ENCODE results near the gene PRC1. TPM values are rescaled to one million over a fixed set of nuclear protein-coding genes. Genes with fewer than 3 reads are reported as not detected.

PRC1 gene
- total RNA-seq (10 to 100 TPM; 19.9 to 40.6 TPM), total RNA-seq (0.93 to 2.8 reads per million in 2 donors)

GRCh38 chr15:90994417-90995311 lies at the start of gene PRC1:
TSS of gene PRC1 (minus strand) at chr15:90994535. CDS start at chr15:90994417, 118 bp downstream.
- DNase-seq (peak; percentile 96 to 99 (median 98)), ATAC-seq (peak; percentile 98)
- no peaks in the 10 kb centered on the region for H3K9me3 ChIP-seq (ENCODE audit: control insufficient read depth, low read length, poor library complexity, severe bottlenecking)
- Mint-ChIP-seq H3K27me3 (no peaks in the 10 kb centered on the region), H3K27ac (peak within 1 kb of the TSS; percentile 95), H3K36me3 (ENCODE audit: low read depth) (peaks cover 10% of the 10 kb centered on the region), H3K4me3 (peak within 1 kb of the TSS; percentile 100), H3K4me1 (peaks cover 15% of the 10 kb centered on the region)

GRCh38 chr15:91043202-91043874 lies 49.0 kb upstream of the PRC1 start:
- Mint-ChIP-seq H3K27me3 (no peaks in the 10 kb centered on the region), H3K27ac (no peak overlapping the region), H3K4me3 (no peak overlapping the region), H3K4me1 (peaks cover 6% of the 10 kb centered on the region), H3K36me3 (ENCODE audit: low read depth) (no peaks in the 10 kb centered on the region)
- no peak for ATAC-seq
- no peaks in the 10 kb centered on the region for H3K9me3 ChIP-seq (ENCODE audit: control insufficient read depth, low read length, poor library complexity, severe bottlenecking)
- DNase-seq, result no peak

- no peaks in the 10 kb centered on the region for H3K9me3 ChIP-seq (ENCODE audit: control insufficient read depth, low read length, poor library complexity, severe bottlenecking)
Observed at GRCh38 chr15:91040856-91041255, 46.5 kb upstream of the PRC1 start.

GRCh38 chr15:91039996-91040395 lies 45.7 kb upstream of the PRC1 start:
- no peaks in the 10 kb centered on the region for H3K9me3 ChIP-seq (ENCODE audit: control insufficient read depth, low read length, poor library complexity, severe bottlenecking)
- no peaks in the 10 kb centered on the region for H3K4me1 Mint-ChIP-seq
- ATAC-seq, result no peak
- H3K27me3 Mint-ChIP-seq, result peaks cover 2% of the 10 kb centered on the region
- H3K27ac Mint-ChIP-seq, result no peak overlapping the region
- DNase-seq, result no peak
- no peaks in the 10 kb centered on the region for H3K36me3 Mint-ChIP-seq (ENCODE audit: low read depth)
- no peak overlapping the region for H3K4me3 Mint-ChIP-seq

More at GRCh38 chr15:91040856-91041255, 46.5 kb upstream of the PRC1 start:
- Mint-ChIP-seq H3K36me3 (ENCODE audit: low read depth) (no peaks in the 10 kb centered on the region), H3K27ac (no peak overlapping the region), H3K4me1 (no peaks in the 10 kb centered on the region), H3K4me3 (no peak overlapping the region), H3K27me3 (no peaks in the 10 kb centered on the region)
- ATAC-seq, result no peak
- DNase-seq, result no peak

- DNase-seq (peak; percentile 31 to 49 (median 34)), ATAC-seq (peak; percentile 75)
- no peak overlapping the region for H3K4me3 Mint-ChIP-seq
- H3K4me1 Mint-ChIP-seq, result peaks cover 6% of the 10 kb centered on the region
- peak overlapping the region; percentile 57 for H3K27ac Mint-ChIP-seq
- no peaks in the 10 kb centered on the region for H3K36me3 Mint-ChIP-seq (ENCODE audit: low read depth)
- H3K9me3 ChIP-seq (ENCODE audit: control insufficient read depth, low read length, poor library complexity, severe bottlenecking), result no peaks in the 10 kb centered on the region
- peaks cover 7% of the 10 kb centered on the region for H3K27me3 Mint-ChIP-seq
Observed at GRCh38 chr15:91032919-91033803, 38.8 kb upstream of the PRC1 start.

GRCh38 chr15:91031796-91032195 lies 37.5 kb upstream of the PRC1 start:
- H3K27me3 Mint-ChIP-seq, result peaks cover 7% of the 10 kb centered on the region
- no peak overlapping the region for H3K27ac Mint-ChIP-seq
- no peaks in the 10 kb centered on the region for H3K36me3 Mint-ChIP-seq (ENCODE audit: low read depth)
- H3K9me3 ChIP-seq (ENCODE audit: control insufficient read depth, low read length, poor library complexity, severe bottlenecking), result no peaks in the 10 kb centered on the region
- ATAC-seq (no peak), DNase-seq (no peak)
- H3K4me1 Mint-ChIP-seq, result peaks cover 6% of the 10 kb centered on the region
- H3K4me3 Mint-ChIP-seq, result no peak overlapping the region

- H3K4me3 Mint-ChIP-seq, result no peak overlapping the region
- no peaks in the 10 kb centered on the region for H3K36me3 Mint-ChIP-seq (ENCODE audit: low read depth)
- H3K9me3 ChIP-seq (ENCODE audit: control insufficient read depth, low read length, poor library complexity, severe bottlenecking), result no peaks in the 10 kb centered on the region
- H3K27ac Mint-ChIP-seq, result no peak overlapping the region
- ATAC-seq, result no peak
- peaks cover 6% of the 10 kb centered on the region for H3K4me1 Mint-ChIP-seq
- no peaks in the 10 kb centered on the region for H3K27me3 Mint-ChIP-seq
- DNase-seq, result no peak
Observed at GRCh38 chr15:91027677-91028076, 33.3 kb upstream of the PRC1 start.

GRCh38 chr15:91023720-91024119 lies 29.4 kb upstream of the PRC1 start:
- no peak for DNase-seq
- H3K4me3 Mint-ChIP-seq, result no peak overlapping the region
- H3K27ac Mint-ChIP-seq, result peak overlapping the region; percentile 94

GRCh38 chr15:91022832-91023129 lies 28.4 kb upstream of the PRC1 start:
- Mint-ChIP-seq H3K36me3 (ENCODE audit: low read depth) (no peaks in the 10 kb centered on the region), H3K27ac (peak overlapping the region; percentile 94), H3K27me3 (no peaks in the 10 kb centered on the region), H3K4me3 (peak overlapping the region; percentile 96), H3K4me1 (peaks cover 33% of the 10 kb centered on the region)
- ATAC-seq (peak; percentile 66), DNase-seq (no peak)
- no peaks in the 10 kb centered on the region for H3K9me3 ChIP-seq (ENCODE audit: control insufficient read depth, low read length, poor library complexity, severe bottlenecking)

More at GRCh38 chr15:91023720-91024119, 29.4 kb upstream of the PRC1 start:
- Mint-ChIP-seq H3K36me3 (ENCODE audit: low read depth) (no peaks in the 10 kb centered on the region), H3K27me3 (no peaks in the 10 kb centered on the region), H3K4me1 (peaks cover 24% of the 10 kb centered on the region)
- ATAC-seq, result no peak
- no peaks in the 10 kb centered on the region for H3K9me3 ChIP-seq (ENCODE audit: control insufficient read depth, low read length, poor library complexity, severe bottlenecking)

- no peaks in the 10 kb centered on the region for H3K36me3 Mint-ChIP-seq (ENCODE audit: low read depth)
- H3K9me3 ChIP-seq (ENCODE audit: control insufficient read depth, low read length, poor library complexity, severe bottlenecking), result no peaks in the 10 kb centered on the region
- H3K27ac Mint-ChIP-seq, result peak within 1 kb of the TSS; percentile 94
- DNase-seq, result peak; percentile 50 to 70 (median 61)
- peaks cover 36% of the 10 kb centered on the region for H3K4me1 Mint-ChIP-seq
- peak; percentile 89 for ATAC-seq
- H3K27me3 Mint-ChIP-seq, result no peaks in the 10 kb centered on the region
- H3K4me3 Mint-ChIP-seq, result peak within 1 kb of the TSS; percentile 96
Observed at GRCh38 chr15:91022075-91022831, 27.9 kb upstream of the PRC1 start, which contains the start of gene VPS33B. TSS of gene VPS33B (minus strand) at chr15:91022594. CDS start at chr15:91022249, 345 bp downstream.

GRCh38 chr15:91021516-91022074 lies 27.3 kb upstream of the PRC1 start:
- H3K4me3 Mint-ChIP-seq, result peak overlapping the region; percentile 96

GRCh38 chr15:91018158-91018557 lies 23.8 kb upstream of the PRC1 start:
- H3K4me1 Mint-ChIP-seq, result peaks cover 38% of the 10 kb centered on the region
- H3K27ac Mint-ChIP-seq, result peak overlapping the region; percentile 39
- H3K4me3 Mint-ChIP-seq, result peak overlapping the region; percentile 31
- no peaks in the 10 kb centered on the region for H3K27me3 Mint-ChIP-seq
- peaks cover 2% of the 10 kb centered on the region for H3K36me3 Mint-ChIP-seq (ENCODE audit: low read depth)
- H3K9me3 ChIP-seq (ENCODE audit: control insufficient read depth, low read length, poor library complexity, severe bottlenecking), result no peaks in the 10 kb centered on the region
- DNase-seq (no peak), ATAC-seq (no peak)

More at GRCh38 chr15:91021516-91022074, 27.3 kb upstream of the PRC1 start:
- H3K9me3 ChIP-seq (ENCODE audit: control insufficient read depth, low read length, poor library complexity, severe bottlenecking), result no peaks in the 10 kb centered on the region
- no peaks in the 10 kb centered on the region for H3K36me3 Mint-ChIP-seq (ENCODE audit: low read depth)
- H3K27ac Mint-ChIP-seq, result peak overlapping the region; percentile 94
- peaks cover 36% of the 10 kb centered on the region for H3K4me1 Mint-ChIP-seq
- ATAC-seq (no peak), DNase-seq (no peak)
- no peaks in the 10 kb centered on the region for H3K27me3 Mint-ChIP-seq
